Natural killer cell (primary cell): ENCODE results near the gene NINJ1. TPM values are rescaled to one million over a fixed set of nuclear protein-coding genes. Genes with fewer than 3 reads are reported as not detected.

Experiments
- ATAC-seq, 3 donors: fragments of 150-1000 bp in 2 of 3; fragments of 200-7000 bp in 1 of 3; cut with Tn5 transposase; 1 replicate in 1 of 3; 2 replicates in 2 of 3; pipeline ENCODE4 v1.10.0; 2021; ENCODE audit warnings: mild to moderate bottlenecking in 2 of 3, moderate library complexity in 2 of 3
- DNase-seq, 2 donors: peaks; one replicate each; pipeline versions ENCODE4 v3.0.0 to v3.0.0-alpha.2; 2013 to 2021; ENCODE audit warnings: mixed read lengths in 1 of 2
- H3K27ac ChIP-seq: one replicate; pipeline ENCODE4 v1.5.1; 2013; ENCODE audit warnings: mild to moderate bottlenecking, low read length
- H3K27me3 ChIP-seq: one replicate; pipeline ENCODE4 v1.6.1; 2013; ENCODE audit warnings: low read length; ENCODE audit not compliant: control insufficient read depth, insufficient read depth
- H3K36me3 ChIP-seq: one replicate; pipeline ENCODE4 v1.6.1; 2013; ENCODE audit warnings: low read length; ENCODE audit not compliant: control insufficient read depth, insufficient read depth
- H3K4me1 ChIP-seq: one replicate; pipeline ENCODE4 v1.6.1; 2013; ENCODE audit warnings: low read length; ENCODE audit not compliant: control insufficient read depth, insufficient read depth
- H3K4me3 ChIP-seq: one replicate; pipeline ENCODE4 v1.5.1; 2013; ENCODE audit warnings: low read length
- H3K9me3 ChIP-seq: one replicate; pipeline ENCODE4 v1.6.1; 2013; ENCODE audit warnings: low read length; ENCODE audit not compliant: control insufficient read depth, insufficient read depth
- H3K27ac Mint-ChIP-seq, 2 donors: one replicate each; pipeline ENCODE4 v1.8.0; 2022; ENCODE audit warnings: mild to moderate bottlenecking in 2 of 2, mixed read lengths in 2 of 2, moderate library complexity in 1 of 2
- H3K27me3 Mint-ChIP-seq, 2 donors: one replicate each; pipeline ENCODE4 v1.8.0; 2022; ENCODE audit warnings: low read depth in 2 of 2, mixed read lengths in 2 of 2
- H3K36me3 Mint-ChIP-seq: one replicate; pipeline ENCODE4 v1.8.0; 2022; ENCODE audit warnings: mixed read lengths
- H3K4me1 Mint-ChIP-seq, 2 donors: one replicate each; pipeline ENCODE4 v1.8.0; 2022; ENCODE audit warnings: mixed read lengths in 2 of 2
- H3K4me3 Mint-ChIP-seq: one replicate; pipeline ENCODE4 v1.8.0; 2022; ENCODE audit warnings: mild to moderate bottlenecking, moderate library complexity, mixed read lengths
- H3K9me3 Mint-ChIP-seq, 2 donors: one replicate each; pipeline ENCODE4 v1.8.0; 2022; ENCODE audit warnings: mixed read lengths in 2 of 2
- CTCF ChIP-seq: fragments of 200-600 bp; IDR thresholded peaks from one replicate; pipeline ENCODE4 v1.8.0; 2022; ENCODE audit warnings: antibody characterized with exemption
- WGBS: methylation state at CpG from one replicate; pipeline ENCODE4 v1.1.7; 2013; ENCODE audit warnings: missing lambda C conversion rate; ENCODE audit not compliant: insufficient coverage; 5-methylcytosine and 5-hydroxymethylcytosine counted together
- intact Hi-C: fragments of 100-400 bp; cut with micrococcal nuclease; formaldehyde crosslinking; loops from one replicate; pipeline ENCODE4 v1.14.2; 2022
- total RNA-seq, 4 donors: library from RNA; stranded (reverse); fragments of 120-200 nt in 1 of 4; gene quantifications; one replicate each; pipeline versions ENCODE4 v1.2.3 to v1.2.4, GENCODE V29; 2013 to 2022

The NINJ1 gene
- total RNA-seq, 3 donors from 2014 or later (not counting 1 experiment from before 2014, with no cell fraction given) = 87.3 to 121 (median 93.8) TPM

GRCh38 chr9:93115486-93116071 lies 18.5 kb downstream of the NINJ1 start:
- 21% methylated on average over 3 of the region's 3 CpGs for WGBS
- peaks cover 21 to 42% of the 10 kb centered on the region in 2 donors for H3K4me1 Mint-ChIP-seq
- Histone ChIP-seq H3K4me3 (no peak overlapping the region), H3K4me1 (peaks cover 62% of the 10 kb centered on the region), H3K36me3 (peaks cover 26% of the 10 kb centered on the region), H3K27me3 (no peaks in the 10 kb centered on the region), H3K9me3 (no peaks in the 10 kb centered on the region), H3K27ac (no peak overlapping the region)
- no peaks in the 10 kb centered on the region for H3K9me3 Mint-ChIP-seq
- peak overlapping the region in 1 of 2 donors; percentile 81 for H3K27ac Mint-ChIP-seq
- TF ChIP-seq CTCF = no peak
- H3K4me3 Mint-ChIP-seq = no peak overlapping the region
- peak in 1 of 2 donors; percentile 46 for DNase-seq
- no peaks in the 10 kb centered on the region for H3K27me3 Mint-ChIP-seq
- H3K36me3 Mint-ChIP-seq = no peaks in the 10 kb centered on the region
- ATAC-seq = no peak
- intact Hi-C loops = no loop called here

GRCh38 chr9:93114984-93115335 lies 19.1 kb downstream of the NINJ1 start:
- Mint-ChIP-seq H3K9me3 (no peaks in the 10 kb centered on the region), H3K36me3 (no peaks in the 10 kb centered on the region), H3K4me3 (peak overlapping the region; percentile 40), H3K27me3 (no peaks in the 10 kb centered on the region), H3K4me1 (peaks cover 15 to 36% of the 10 kb centered on the region in 2 donors), H3K27ac (peak overlapping the region; percentile 36 to 81)
- no peak for TF ChIP-seq CTCF
- H3K4me1 ChIP-seq = peaks cover 62% of the 10 kb centered on the region
- no peaks in the 10 kb centered on the region for H3K9me3 ChIP-seq
- DNase-seq (no peak), ATAC-seq (no peak)
- peaks cover 29% of the 10 kb centered on the region for H3K36me3 ChIP-seq
- no peaks in the 10 kb centered on the region for H3K27me3 ChIP-seq
- 67% methylated on average over 5 of the region's 5 CpGs for WGBS
- H3K27ac ChIP-seq = no peak overlapping the region
- H3K4me3 ChIP-seq = no peak overlapping the region
- intact Hi-C loops = no loop called here

GRCh38 chr9:93114169-93114983 lies 19.7 kb downstream of the NINJ1 start:
- H3K9me3 ChIP-seq = no peaks in the 10 kb centered on the region
- Mint-ChIP-seq H3K36me3 (no peaks in the 10 kb centered on the region), H3K27me3 (no peaks in the 10 kb centered on the region), H3K4me1 (peaks cover 9 to 31% of the 10 kb centered on the region in 2 donors), H3K9me3 (no peaks in the 10 kb centered on the region), H3K27ac (peak overlapping the region; percentile 36 to 81), H3K4me3 (peak overlapping the region; percentile 40)
- H3K36me3 ChIP-seq = peaks cover 29% of the 10 kb centered on the region
- no peaks in the 10 kb centered on the region for H3K27me3 ChIP-seq
- WGBS = 73% methylated on average over 17 of the region's 17 CpGs
- H3K4me3 ChIP-seq = no peak overlapping the region
- peaks cover 61% of the 10 kb centered on the region for H3K4me1 ChIP-seq
- TF ChIP-seq CTCF = no peak
- H3K27ac ChIP-seq = peak overlapping the region; percentile 32
- ATAC-seq = peak in 1 of 3 donors; percentile 13
- DNase-seq = no peak
- intact Hi-C loops = no loop called here
